GM21423 (cell line): ENCODE data around the gene USHBP1.
A peak's percentile ranks its signal among the peaks of the same experiment; 100 is the strongest.

Experiments used
- ATAC-seq: cut with Tn5 transposase; IDR thresholded peaks from one replicate; pipeline ENCODE4 v1.9.1; 2021; ENCODE audit warnings: mild to moderate bottlenecking, moderate library complexity; ENCODE audit not compliant: unreplicated experiment

USHBP1 gene, protein sequence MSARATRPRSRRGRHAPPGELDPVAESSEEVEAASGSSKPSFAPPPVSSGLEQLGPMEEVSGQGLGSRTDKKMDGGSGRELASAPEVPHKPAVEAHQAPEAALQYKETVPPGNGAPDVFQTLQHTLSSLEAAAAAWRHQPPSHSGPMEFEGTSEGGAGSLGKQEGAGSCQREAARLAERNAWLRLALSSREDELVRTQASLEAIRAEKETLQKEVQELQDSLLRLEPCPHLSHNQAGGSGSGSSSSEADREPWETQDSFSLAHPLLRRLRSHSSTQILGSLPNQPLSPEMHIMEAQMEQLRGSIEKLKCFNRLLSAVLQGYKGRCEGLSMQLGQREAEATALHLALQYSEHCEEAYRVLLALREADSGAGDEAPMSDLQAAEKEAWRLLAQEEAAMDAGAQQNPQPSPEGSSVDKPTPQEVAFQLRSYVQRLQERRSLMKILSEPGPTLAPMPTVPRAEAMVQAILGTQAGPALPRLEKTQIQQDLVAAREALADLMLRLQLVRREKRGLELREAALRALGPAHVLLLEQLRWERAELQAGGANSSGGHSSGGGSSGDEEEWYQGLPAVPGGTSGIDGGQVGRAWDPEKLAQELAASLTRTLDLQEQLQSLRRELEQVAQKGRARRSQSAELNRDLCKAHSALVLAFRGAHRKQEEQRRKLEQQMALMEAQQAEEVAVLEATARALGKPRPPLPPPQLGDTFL

DNA sequence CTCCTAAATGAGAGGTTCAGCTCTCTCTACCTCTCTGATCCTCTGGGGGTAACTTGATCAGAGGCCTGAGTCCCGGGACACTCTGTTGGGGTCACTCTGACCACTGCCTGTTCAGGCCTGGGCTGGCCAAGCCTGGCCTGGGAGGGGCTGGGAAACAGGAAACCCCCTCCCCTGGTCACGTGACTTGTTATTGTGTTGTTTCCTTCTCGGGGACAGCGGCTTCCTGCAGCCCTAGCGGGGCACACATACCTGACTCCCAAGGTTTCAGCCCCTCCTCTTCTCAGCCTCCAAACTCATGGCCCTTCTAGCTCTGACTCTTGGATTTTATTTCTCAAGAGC is at the start of gene USHBP1:
Gene USHBP1, minus strand, starts transcription at position 105 of the 339 bp plus-strand sequence. CDS start 446 bp downstream, outside the sequence.
- ATAC-seq: no peak

DNA sequence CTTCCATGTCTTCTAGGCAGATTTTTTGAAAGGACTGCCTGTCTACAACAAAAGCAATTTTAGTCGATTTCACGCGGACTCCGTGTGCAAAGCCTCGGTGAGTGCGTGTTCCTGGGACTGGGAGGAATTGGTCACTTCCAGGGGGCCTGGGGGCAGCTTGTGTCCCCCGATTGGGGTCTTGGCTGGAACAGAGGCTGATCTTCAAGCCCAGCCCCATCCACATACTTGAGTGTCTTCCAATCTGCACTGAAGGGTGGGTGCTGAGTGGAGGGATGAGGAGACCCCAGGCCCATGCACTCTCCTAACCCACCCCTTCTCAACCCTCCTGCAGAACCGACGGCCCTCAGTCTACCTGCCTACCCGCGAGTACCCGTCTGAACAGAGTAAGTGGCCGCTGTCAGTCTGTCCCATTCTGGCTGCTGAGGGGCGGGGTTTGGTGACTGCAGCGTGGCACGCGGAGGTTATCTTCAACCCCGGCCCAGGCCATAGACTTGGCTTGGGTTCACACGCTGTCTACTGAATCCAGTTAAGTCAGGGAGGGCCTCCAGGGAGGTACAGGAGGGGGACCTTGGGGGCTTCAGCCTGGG is 49.6 kb upstream of the USHBP1 start:
- no peak for ATAC-seq

DNA sequence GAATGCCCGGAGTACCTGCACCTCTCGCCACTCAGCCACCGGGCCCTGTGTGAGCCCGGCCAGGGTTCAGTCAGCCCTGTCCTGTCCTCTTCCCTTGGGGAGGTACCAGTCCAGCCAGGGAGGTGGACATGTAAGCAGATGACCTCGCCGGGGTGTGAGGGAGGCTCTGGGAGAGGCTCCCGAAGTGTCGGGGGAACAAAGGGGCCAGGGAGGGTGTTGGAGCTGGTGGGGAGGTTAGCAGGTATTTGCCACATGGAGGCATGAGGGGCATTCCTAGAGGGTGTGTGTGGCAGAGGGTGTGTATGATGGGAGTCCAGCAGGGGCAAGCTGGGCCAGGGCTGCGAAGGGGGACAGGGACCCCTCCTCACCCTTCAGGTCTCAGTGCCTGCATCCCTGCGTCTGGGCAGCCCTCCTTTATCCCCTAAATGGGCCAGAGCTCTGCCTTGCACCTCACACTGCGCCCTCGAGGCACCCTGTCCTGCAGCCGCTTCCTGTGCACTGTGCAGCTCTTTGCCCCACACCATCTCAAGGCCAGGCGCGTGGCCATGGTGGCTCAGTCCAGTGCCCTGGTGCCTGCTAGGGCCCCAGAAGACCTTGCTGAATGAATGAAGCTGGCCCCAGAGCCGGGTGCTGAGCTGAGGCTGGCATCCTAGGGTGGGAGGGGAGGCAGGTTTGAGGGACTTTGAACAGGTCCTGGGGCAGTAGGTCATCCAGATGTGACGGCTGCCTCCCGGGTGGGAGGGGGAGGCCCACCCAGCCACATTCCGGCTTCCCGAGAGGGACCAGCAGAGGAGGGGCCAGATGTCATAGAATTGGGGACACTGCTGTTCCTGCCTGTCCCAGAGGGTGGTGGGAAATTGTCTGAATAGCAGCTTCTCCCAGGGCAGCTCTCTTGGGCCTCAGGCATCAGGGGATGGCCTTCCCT is 47.9 kb upstream of the USHBP1 start:
- no peak for ATAC-seq

DNA sequence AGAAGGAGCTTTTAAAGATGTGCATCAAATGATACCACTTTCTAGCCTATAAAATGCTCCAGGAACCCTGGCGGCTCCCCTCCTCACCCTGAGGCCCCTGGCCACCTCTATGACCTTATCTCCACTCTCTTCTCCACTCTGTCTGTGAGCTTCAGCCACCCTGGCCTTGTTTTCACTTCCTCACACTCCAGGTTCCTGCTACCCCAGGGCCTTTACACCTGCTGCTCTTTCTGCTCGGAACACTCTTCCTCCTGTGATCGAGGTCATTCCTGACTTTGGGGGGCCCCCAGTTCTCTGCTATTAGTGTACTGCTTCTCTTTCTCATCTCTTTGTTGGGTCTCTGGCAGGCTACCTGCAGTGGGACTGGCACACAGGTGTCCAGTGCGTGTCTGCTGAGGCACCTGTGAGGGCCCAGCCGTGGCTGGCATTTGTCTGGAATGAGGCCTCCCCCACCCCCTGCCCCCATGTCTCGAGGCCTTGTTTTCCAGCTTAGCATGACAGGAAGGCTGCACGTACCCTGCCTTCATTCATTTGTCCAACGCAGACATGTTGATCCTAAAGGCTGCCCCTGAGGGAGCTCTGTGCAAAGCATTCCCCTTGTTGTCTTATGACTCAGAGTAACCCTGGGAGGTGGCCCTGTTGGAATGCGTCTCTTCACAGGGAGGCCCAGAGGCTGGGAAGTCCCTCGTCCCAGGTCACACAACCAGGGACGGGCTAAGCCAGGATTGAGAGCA is 47.1 kb upstream of the USHBP1 start:
- ATAC-seq: no peak

DNA sequence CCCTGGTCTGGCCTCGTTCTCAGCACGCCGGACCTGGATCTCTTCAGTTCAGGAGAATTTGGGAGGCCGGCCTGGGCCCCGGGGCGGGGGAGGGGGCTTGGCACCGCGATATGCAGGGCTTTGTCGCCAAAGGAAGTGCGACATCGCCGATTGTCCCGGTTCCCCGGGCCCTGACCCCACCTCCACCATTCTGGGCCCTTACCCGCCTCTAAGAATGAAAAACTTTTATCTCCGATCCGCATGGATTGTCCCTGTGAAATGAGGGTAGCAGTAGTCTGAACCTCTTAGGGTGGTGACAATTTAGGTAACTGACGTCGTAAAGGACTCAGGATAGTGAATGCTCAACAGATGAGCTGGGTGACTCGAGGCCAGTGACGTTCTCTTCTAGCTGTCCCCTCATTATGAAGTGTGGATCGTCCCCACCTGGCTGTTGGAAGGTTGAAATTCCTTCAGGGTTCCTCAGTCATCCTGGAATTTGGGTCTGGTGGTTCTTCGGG is 45.5 kb upstream of the USHBP1 start:
- no peak for ATAC-seq

DNA sequence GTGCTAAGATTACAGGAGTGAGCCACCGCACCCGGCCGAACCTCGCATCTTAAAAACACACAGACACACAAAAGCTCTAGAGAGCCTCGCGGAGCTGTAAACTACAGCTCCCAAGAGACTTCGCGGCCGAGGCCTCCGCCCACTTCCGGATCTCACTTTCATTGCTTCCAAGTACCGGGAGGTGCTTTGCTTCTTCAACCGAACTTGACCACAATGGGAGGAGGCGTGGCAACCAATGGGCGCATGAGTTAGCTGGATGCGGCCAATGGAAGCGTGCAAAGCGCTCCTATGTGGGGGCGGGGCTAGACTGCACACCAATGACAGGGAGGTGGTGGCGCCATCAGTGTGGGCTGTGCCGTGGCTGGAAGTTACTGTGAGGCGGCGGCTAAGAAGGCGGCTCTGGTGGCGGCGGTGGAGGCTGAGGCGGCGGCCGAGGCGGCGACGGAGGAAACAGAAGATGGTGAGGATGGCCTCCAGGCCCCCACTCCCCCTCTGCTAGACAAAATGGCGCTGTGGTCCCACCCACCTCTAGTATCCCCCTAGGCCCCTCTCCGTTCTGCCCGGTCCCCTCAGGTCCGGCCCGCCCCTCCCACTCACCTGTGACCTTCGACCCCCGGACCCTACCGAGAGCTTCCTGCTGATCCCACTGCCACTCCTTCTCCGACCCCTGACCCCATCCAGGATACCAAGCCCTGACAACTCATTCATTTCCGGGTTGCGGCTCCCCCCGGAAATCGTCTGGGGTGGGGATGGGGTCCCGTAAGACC is 44.8 kb upstream of the USHBP1 start, which contains the start of gene DDA1:
Gene DDA1, plus strand, starts transcription at position 366 of the 767 bp plus-strand sequence. Its CDS starts 92 bp downstream, at position 458.
- ATAC-seq: peak; percentile 43

DNA sequence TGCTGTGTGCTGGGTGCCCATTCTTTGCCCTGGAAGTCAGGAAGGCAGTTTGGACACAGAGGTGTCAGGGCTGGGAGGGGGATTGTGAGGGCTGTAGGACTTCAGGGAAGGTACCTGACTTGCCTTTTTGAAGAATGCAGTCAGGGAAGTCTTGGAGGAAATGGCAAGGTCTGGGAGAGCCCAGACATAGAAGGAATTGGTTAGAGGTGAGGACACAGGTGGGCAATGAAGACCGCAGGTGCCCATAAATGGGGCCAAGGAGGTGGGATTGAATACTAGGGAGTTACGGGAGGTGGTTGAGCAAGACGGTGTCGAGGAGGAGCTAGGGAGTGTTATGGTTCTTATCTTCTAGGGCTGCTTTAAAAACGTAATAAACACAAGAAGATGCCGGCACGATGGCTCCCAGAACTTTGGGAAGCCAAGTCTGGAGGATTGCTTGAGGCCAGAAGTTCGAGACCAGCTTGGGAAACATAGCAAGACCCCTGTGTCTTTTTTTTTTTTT is 43.4 kb upstream of the USHBP1 start:
- no peak for ATAC-seq

DNA sequence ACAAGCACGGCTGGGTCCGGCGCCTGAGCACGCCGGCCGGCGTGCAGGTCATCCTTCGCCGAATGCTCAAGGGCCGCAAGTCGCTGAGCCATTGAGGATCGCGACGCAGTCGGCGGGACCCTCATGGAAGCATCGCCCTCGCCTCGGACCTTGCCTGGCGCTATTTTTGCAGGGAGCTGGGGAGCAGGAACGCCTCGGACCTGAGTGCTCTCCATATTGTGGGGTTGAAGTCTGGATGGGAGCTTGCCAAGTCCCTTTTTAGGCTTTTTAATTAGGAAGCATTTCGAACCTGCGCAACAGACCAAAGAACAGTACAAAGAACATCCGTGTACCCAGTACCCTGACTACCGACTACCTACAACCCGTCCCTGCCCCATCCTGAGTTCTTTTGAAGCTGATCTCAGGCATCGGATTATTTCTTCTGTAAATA is 41.8 kb upstream of the USHBP1 start:
- no peak for ATAC-seq

DNA sequence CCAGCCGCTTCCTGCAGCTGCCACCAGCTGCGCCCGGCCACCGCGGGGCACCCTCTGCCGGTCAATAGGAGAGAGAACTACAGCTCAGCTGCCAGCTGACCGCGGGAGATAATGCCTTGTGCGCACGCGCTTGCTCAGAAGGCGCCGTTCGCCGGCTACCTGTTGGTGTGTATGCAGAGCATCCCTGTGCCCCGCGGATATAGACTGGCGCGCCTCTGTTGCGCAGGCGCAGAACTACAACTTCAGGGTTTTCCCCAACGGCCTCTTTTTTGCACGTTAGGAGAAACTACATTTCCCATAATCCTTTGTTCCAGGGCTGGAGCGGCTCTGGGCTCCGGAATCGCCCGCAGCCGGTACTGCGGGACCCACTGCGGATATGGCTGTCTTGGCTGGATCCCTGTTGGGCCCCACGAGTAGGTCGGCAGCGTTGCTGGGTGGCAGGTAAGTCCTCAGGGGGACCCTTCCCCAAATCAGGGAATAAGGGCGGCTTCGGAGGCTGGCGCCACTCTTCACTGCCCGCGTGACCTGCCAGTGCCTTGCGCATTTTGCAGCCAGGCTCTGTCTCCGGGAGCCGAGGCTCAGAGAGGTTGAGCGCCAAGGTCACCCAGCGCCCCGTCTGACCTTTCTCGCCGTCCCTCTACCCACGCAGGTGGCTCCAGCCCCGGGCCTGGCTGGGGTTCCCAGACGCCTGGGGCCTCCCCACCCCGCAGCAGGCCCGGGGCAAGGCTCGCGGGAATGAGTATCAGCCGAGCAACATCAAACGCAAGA is 41.2 kb upstream of the USHBP1 start, which contains the start of gene MRPL34:
Gene MRPL34, plus strand, starts transcription at position 356 of the 768 bp plus-strand sequence. Its CDS starts 21 bp downstream, at position 377.
- peak; percentile 73 for ATAC-seq

DNA sequence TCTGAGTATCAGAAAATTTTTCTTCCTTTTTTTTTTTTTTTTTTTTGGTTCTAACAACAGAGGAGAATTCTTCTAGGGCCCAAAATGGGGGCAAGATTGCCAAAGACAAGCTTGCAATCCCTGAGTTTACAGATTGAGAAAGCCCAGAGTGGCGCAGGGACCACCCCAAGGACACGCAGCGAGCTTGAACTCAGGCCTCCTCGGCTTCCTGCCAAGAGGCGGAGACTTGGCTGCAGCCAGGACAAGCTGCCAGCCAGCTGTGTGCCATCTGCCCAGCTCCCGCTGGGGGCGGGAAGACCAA is 40.6 kb upstream of the USHBP1 start:
- no peak for ATAC-seq

DNA sequence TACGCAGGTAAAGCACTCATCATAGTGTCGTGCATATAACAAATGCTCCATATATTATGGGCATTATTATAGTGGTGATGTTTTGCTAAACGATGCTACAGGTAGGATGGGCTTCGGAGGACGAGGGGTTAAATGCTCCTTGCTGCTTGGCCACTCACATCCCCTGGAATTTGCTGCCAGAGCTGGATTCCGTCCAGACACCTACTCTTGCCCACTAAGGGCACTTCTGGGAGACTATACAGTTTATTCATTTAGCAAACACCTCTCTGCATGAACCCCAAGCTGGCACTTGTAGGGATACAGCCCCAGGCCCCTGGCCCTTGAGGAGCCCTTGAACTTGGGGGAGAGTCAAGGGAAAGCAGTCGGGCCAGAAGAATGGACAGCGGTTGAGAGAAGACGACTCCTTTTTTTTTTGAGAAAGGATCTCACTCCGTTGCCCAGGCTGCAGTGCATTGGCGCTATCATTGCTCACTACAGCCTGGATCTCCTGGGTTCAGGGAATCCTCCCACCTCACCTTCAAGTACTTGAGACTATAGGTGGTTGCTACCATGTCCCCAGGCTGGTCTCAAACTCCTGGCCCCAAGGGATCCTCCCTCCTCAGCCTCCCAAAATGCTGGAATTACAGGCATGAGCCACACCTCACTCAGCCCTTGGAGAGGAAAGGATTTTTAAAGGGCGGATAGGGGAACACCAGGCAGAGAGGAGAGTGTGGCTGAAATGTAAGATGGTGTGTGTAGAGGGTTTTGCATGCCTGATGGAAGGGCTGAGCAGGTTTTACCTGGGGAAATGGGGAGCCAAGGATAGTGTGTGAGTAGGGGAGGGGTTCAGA is 40.1 kb upstream of the USHBP1 start:
- no peak for ATAC-seq

DNA sequence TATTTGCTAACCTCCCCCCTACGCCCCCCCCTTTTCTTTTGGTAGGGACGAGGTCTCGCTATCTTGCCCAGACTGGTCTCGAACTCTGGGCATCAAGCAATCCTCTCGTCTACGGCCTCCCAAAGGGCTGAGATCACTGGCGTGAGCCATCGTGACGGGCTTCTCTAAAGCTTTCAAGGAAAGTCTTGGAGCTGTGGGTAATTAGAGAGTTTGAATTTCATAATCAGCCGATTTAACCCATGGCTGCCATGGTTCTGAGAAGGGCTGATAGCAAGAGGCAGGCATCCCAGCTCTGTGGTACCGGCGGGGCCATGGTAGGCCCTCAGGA is 39.4 kb upstream of the USHBP1 start:
- ATAC-seq: no peak

DNA sequence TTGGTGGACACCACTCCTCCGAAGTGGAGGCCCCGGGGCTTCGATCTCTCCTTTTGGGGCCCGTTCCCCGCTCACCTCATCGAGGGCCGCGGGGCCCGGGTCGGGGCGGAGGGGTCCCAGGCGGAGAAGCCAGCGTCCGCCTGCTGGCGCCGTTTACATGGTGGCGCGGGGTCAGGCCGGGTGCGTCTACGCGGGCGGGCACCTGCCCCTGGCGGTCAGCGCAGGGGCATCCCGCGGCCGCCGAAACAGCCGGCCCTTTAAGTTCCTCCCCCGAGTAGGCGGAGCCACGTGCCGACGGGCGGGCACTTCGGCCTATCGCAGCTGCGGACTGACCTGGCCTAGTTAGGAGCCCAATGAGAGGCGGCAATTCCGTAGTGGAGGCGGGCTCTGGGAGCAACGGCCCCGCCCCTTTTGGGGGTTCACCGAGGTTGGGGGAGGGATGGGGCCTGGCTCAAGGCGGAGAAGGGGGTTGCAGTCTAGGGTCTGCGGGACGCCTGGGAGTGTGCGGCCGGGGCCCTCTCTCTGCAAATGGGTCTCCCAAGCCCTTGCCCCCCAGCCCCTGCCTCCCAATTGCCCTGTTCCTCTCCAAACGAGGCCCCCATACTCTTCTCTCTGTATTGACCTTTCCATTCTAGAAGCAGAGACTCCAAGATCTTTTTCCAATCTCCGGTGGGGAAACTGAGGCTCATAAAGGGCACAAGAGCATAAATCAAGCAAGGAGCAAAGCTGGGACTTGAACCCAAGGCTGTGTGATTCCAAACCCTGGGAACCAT is 38.8 kb upstream of the USHBP1 start, which contains the start of gene ABHD8:
Gene ABHD8, minus strand, starts transcription at position 259 of the 773 bp plus-strand sequence. CDS start 1,809 bp downstream, outside the sequence.
- ATAC-seq: peak; percentile 51

DNA sequence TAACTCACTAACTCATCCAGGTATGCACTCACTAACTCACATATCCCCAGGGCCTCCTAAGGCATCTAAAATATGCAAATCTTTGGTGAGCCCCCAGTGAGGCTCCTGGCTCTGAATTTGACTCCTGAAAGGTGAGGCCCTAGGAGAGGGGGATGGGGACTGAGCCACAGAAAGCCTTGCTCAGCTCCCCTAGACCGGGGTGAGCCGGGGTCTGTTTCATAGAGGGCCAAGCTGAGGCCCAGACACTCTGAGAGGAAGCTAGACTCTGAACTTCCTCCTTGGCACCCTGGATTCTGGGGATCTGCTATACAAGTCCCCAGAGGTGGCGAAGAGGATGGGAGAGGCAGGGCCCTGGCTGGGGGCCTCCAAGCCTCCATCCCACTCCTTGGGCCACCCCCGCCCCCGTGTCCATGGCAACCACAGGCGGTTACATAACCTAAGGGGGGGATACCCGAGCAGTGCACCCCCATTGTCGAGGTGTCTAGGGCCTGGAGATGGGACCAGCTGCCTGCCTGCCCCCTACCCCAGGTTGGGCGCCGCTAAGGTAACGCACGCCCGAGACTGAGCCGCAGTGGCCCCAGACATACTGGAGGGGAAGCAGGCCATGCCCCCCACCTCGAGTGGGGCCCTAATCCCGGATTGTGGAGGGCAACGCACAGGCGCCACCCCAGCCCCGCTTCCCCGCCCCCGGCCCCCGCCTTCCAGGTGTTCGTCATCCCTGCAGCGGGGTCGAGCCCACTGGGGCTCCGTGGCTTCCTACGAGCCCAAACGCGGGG is 38.0 kb upstream of the USHBP1 start:
- no peak for ATAC-seq

DNA sequence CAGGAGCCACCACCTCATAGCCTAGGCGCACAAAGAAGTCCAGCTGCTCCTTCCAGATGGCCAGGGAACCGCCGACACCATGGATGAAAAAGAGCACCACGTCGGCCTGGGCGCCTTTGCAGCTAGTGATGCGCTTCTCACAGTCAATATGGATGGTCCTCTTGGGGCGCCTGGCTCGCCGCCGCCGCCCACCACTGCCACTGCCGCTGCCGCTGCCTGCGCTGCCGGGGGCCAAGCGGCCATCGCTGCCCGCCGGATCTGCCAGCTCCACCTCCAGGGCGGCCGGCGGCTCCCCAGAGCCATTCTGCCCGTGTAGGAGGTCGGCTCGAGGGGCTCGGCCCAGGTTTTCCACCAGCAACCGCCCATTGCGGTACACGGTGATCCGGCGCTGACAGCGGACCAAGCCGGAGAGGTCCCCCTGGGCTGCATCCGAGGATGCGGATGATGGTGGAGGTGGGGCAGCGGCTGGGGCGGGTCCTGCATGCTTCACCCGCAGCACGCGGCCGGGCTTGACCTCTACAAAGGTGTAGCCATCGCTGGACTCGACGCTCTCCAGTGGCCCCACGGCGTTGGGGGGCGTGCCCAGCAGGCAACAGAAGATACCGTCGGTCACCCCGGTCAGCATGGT is 36.6 kb upstream of the USHBP1 start:
- no peak for ATAC-seq
